Effector memory CD4-positive, alpha-beta T cell (primary cell): ENCODE measurements around the gene REST.

Source experiments
- DNase-seq, 3 donors: peaks; one replicate each; pipeline ENCODE4 v3.0.0-alpha.2; 2020
- H3K27ac ChIP-seq: 2 replicates; pipeline ENCODE4 v1.7.0; 2013; ENCODE audit warnings: mild to moderate bottlenecking, low read length, moderate library complexity; ENCODE audit not compliant: insufficient read depth, poor library complexity, severe bottlenecking
- H3K27me3 ChIP-seq: replicated peaks from 2 replicates; pipeline ENCODE4 v1.7.0; 2013; ENCODE audit warnings: mild to moderate bottlenecking, low read length; ENCODE audit not compliant: insufficient read depth, control insufficient read depth, poor library complexity, severe bottlenecking
- H3K36me3 ChIP-seq: 2 replicates; pipeline ENCODE4 v1.7.0; 2013; ENCODE audit warnings: mild to moderate bottlenecking, low read length, moderate library complexity; ENCODE audit not compliant: control insufficient read depth, insufficient read depth
- H3K4me1 ChIP-seq: 2 replicates; pipeline ENCODE4 v1.7.0; 2013; ENCODE audit warnings: low read length, mild to moderate bottlenecking; ENCODE audit not compliant: control insufficient read depth, insufficient read depth, poor library complexity, severe bottlenecking
- H3K4me3 ChIP-seq: 2 replicates; pipeline ENCODE4 v1.7.0; 2013; ENCODE audit warnings: low read length, low read depth, mild to moderate bottlenecking; ENCODE audit not compliant: insufficient read depth, poor library complexity, severe bottlenecking
- H3K9me3 ChIP-seq: 2 replicates; pipeline ENCODE4 v1.7.0; 2013; ENCODE audit warnings: mild to moderate bottlenecking, low read length, moderate library complexity; ENCODE audit not compliant: control insufficient read depth

The REST gene

DNA sequence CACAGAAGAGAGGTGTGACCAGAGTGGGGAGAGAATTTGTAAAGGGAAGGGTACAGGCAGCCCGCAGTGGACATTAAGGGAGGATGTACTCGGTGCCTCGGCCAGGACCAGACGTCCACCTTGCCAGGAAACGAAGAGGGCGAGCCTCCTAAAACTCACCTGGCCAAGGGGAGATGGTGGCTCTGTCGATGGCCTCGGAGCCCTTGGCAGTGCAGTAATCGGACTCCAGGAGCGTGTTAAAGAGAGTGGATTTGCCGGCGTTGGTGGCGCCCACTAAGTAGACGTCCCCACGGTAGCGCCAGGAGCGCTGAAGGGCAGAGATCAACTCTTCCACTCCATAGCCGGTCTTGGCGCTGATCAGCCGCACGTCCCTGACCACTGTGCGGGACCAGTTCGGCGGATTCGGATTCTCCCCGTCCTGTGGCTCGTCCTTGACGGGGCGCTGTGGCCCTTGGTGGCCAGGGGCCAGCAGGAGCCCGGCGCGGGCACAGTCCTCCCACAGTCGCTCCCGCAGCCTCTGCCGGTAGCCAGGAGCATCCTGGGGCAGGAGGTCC, 68.7 kb downstream of the REST start:
- peak overlapping the region; percentile 91 for H3K4me3 ChIP-seq
- H3K9me3 ChIP-seq: no peaks in the 10 kb centered on the region
- H3K27me3 ChIP-seq: no peaks in the 10 kb centered on the region
- DNase-seq: no peak
- H3K4me1 ChIP-seq: peaks cover 38% of the 10 kb centered on the region
- H3K27ac ChIP-seq: peak overlapping the region; percentile 87
- H3K36me3 ChIP-seq: peaks cover 27% of the 10 kb centered on the region

DNA sequence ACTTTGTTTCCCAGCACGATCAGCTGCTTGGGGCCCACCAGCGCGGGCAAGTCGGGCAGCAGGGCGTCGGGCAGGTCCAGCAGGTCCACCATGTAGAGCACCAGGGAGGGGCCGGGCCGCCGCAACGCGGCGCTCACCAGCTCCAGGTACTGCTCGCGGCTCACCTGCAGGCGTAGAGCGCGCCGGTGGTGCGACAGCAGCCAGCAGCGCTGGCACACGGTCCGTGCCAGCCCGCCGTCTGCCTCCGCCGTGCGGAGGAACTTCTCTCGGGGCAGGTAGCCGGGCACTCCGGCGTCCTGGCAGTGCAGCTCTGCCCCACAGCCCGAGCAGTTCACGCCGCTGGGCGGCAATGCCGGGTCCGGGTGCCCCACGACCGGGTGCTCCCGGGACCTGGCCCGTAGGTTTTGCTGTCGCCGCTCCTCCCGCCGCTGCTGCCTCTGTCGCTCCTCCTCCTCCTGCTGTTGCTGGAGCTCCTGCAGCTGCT, 69.2 kb downstream of the REST start:
- Histone ChIP-seq H3K9me3 (no peaks in the 10 kb centered on the region), H3K4me3 (peak overlapping the region; percentile 91), H3K27me3 (no peaks in the 10 kb centered on the region), H3K27ac (peak overlapping the region; percentile 87), H3K36me3 (peaks cover 26% of the 10 kb centered on the region), H3K4me1 (peaks cover 38% of the 10 kb centered on the region)
- DNase-seq: peak; percentile 25 to 43 (median 31)

DNA sequence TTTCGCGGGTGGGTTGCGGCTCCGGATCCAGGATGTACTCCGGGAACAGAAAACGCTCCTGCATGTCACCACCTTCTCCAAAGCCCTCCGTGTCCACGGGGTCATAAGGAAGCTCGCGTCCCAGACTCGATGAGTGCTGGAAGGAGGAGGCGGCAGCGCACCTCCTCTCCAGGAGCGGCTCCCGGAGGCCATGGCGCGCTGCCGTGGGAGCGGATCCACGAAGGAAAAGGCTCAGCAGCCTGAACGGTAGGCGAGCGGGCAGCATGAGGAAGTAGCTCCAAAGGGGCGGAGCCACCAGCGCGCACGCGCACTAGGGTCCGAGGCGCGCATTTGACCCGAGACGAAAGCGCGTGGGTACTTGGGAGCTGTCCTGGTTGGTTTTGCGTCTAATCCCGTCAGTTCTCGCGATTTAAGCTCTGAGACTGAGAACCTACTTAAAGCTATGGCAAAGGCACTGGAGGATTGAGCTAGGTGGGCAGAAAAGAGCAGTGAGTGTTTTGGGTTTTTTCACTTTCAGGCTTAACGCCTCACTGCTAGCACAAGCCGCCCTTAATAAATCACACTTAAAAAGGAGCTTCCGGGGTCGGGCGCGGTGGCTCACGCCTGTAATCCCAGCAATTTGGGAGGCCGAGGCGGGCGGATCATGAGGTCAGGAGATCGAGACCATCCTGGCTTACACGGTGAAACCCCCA, 69.8 kb downstream of the REST start, which contains the start of gene NOA1:
Gene NOA1, minus strand, starts transcription at position 286 of the 692 bp plus-strand sequence. Its CDS starts 21 bp downstream, at position 265.
- Histone ChIP-seq H3K36me3 (peaks cover 21% of the 10 kb centered on the region), H3K27ac (peak within 1 kb of the TSS; percentile 87), H3K27me3 (no peaks in the 10 kb centered on the region), H3K4me1 (peaks cover 43% of the 10 kb centered on the region), H3K4me3 (peak within 1 kb of the TSS; percentile 91), H3K9me3 (no peaks in the 10 kb centered on the region)
- peak; percentile 96 to 98 (median 97) for DNase-seq

DNA sequence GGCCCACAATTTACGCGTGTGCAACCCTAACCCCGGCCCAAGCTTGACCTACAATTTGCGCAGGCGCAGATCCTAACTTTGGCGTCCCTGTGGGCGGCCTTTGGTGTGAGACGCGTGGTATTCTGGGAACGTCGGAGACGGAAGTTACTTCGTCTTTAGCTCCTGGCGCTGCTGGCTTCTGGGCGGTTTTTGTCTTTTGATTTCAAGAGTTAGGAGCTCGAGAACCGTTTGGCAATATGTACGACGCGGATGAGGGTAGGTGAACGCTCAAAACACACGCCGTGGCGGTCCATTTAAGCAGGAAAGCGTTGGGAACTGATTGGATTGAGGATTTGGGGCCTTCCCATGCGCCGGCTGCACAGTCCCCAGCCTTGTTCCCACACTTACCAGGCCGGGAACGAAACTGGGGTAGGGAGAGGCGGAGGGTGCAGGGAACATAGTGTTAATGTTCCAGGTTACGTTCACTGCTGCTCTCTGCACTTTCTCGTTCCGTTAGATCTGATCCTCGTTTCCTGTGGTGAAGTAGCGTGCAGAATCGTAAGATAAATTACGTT, 71.1 kb downstream of the REST start, which contains the start of gene POLR2B:
Gene POLR2B, plus strand, starts transcription at position 147 of the 554 bp plus-strand sequence. Its CDS starts 90 bp downstream, at position 237.
- Histone ChIP-seq H3K4me3 (peak within 1 kb of the TSS; percentile 91), H3K36me3 (peaks cover 7% of the 10 kb centered on the region), H3K4me1 (peaks cover 43% of the 10 kb centered on the region), H3K27ac (peak within 1 kb of the TSS; percentile 87), H3K9me3 (no peaks in the 10 kb centered on the region), H3K27me3 (no peaks in the 10 kb centered on the region)
- DNase-seq: peak; percentile 74 to 83 (median 76)

DNA sequence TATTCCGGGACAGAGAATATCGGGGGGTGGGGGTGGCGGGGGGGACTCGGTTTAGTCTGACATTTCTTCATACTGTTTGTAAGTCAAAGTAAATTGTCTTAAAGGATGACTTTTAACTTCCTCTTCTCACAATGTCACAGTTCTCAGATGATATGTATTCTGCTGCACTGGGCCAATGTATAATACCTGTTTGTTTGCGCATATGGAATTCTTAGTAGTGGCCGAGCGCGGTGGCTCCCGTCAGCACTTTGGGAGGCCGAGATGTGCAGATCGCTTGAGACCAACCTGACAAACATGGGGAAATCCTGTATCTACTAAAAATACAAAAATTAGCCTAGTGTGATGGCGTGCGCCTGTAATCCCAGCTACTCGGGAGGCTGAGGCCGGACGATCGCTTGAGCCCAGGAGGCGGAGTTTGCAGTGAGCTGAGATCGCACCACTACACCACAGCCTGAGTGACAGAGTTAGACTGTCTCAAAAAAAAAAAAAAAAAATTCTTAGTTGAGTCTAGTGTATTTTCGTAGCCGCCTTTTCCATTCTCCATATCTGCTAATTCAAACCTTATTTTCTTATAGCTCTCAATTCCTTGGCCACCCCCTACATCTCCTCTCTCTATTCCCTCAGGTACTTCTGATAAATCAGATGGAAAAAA, 71.8 kb downstream of the REST start:
- peaks cover 42% of the 10 kb centered on the region for H3K4me1 ChIP-seq
- H3K27ac ChIP-seq: peak overlapping the region; percentile 87
- no peaks in the 10 kb centered on the region for H3K9me3 ChIP-seq
- no peaks in the 10 kb centered on the region for H3K36me3 ChIP-seq
- peak in 2 of 3 donors; percentile 2 to 18 for DNase-seq
- H3K27me3 ChIP-seq: no peaks in the 10 kb centered on the region
- peak overlapping the region; percentile 91 for H3K4me3 ChIP-seq

DNA sequence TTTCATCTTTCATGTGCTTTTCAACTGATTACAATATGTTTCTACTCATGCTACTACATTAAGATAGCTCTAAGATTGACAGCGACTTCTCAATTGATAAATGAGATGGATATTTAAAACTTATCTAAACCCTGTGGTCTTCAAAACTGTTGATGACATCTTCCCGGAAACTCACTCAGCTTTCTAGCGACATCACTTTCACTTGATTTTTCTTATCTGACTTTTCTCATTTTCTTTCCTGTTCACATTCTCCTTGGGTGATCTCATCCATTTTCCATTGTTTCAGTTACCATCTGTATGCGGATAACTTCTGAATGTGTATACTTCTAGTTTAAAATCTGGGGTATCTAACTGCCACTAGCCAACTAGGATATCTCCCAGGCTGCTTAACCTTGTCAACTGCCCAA, 74.1 kb downstream of the REST start:
- no peaks in the 10 kb centered on the region for H3K9me3 ChIP-seq
- H3K36me3 ChIP-seq: peaks cover 3% of the 10 kb centered on the region
- DNase-seq: no peak
- no peaks in the 10 kb centered on the region for H3K27me3 ChIP-seq
- H3K4me3 ChIP-seq: no peak overlapping the region
- H3K27ac ChIP-seq: no peak overlapping the region
- peaks cover 22% of the 10 kb centered on the region for H3K4me1 ChIP-seq

DNA sequence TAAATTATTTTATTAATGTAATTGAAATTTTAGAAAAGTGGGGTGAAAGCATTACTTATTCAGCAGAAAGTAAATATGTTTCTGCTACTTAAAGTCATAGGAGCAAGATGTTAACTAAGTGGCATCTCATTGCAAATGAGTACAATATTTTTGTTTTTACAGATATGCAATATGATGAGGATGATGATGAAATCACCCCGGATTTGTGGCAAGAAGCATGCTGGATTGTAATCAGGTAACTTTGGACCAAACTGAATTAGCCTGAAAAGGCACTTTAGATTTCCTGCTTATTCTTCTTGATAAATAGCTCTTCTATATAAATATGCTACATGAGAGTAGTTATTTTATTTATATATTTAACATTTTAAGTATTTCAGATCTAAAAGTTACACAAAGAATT, 78.5 kb downstream of the REST start:
- H3K27ac ChIP-seq: no peak overlapping the region
- no peaks in the 10 kb centered on the region for H3K9me3 ChIP-seq
- H3K4me3 ChIP-seq: no peak overlapping the region
- no peaks in the 10 kb centered on the region for H3K27me3 ChIP-seq
- H3K4me1 ChIP-seq: peaks cover 6% of the 10 kb centered on the region
- H3K36me3 ChIP-seq: peaks cover 32% of the 10 kb centered on the region
- no peak for DNase-seq

DNA sequence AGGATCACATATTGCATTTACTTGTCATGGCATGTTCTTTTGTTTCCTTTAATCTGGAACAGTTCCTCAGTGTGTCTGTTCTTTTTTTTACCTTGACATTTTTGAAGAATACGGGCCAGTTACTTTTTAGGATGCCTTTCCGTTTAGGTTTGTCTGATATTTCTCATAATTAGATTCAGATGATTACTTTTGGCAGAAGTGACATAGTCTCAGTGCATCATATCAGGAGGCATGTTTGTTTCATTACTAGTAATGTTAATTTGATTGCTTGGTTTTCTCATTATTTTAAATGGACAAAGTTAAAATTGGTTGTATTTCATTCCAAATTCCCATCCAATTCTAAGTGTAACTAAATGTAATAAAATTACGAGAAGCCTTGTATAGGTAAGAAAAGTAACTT, 79.3 kb downstream of the REST start:
- H3K27me3 ChIP-seq: no peaks in the 10 kb centered on the region
- H3K4me3 ChIP-seq: no peak overlapping the region
- H3K36me3 ChIP-seq: peaks cover 39% of the 10 kb centered on the region
- DNase-seq: no peak
- H3K9me3 ChIP-seq: no peaks in the 10 kb centered on the region
- peaks cover 5% of the 10 kb centered on the region for H3K4me1 ChIP-seq
- no peak overlapping the region for H3K27ac ChIP-seq

DNA sequence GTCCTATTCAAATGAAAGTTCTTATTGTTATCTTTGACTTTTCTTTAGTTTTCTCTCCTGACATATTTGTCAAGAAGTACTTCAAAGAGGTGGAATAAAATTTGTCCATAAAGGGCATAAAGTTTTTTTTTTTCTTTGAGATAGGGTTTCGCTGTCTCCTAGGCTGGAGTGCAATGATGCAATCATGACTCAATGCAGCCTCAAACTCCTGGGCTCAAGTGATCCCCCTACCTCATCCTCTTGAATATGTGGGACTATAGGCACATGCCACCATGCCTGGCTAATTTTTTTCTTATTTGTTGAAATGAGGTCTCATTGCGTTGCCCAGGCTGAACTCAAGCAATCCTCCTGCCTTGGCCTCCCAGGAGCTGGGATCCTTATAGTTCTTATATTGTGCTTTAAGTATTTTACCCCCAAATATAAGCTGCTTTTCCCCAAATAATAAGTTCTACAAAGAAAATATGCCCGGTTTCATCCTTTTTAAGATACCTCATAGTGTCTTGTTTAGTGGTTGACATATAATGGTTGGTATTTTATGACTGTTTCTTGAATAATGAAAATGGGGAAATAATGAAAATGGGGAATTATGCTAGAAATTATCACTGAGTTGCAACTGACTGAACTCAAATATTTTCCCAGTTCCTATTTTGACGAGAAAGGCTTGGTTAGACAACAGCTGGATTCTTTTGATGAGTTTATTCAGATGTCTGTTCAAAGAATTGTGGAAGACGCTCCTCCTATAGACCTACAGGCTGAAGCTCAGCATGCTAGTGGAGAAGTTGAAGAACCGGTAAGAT, 82.6 kb downstream of the REST start:
- Histone ChIP-seq H3K4me3 (no peak overlapping the region), H3K4me1 (no peaks in the 10 kb centered on the region), H3K27me3 (no peaks in the 10 kb centered on the region), H3K36me3 (peaks cover 54% of the 10 kb centered on the region), H3K27ac (no peak overlapping the region), H3K9me3 (no peaks in the 10 kb centered on the region)
- no peak for DNase-seq
